Kidney (tissue), 14 donors: Measurements from ENCODE around the gene PTPN9. TPM values are rescaled to one million over a fixed set of nuclear protein-coding genes. Genes with fewer than 3 reads are reported as not detected.

Experiments used
- DNase-seq, 5 donors: peaks; one replicate each; pipeline ENCODE4 v3.0.0-alpha.2; 2013 to 2020
- FAIRE-seq: peaks from 2 replicates; lab custom pipeline; 2012; peaks lifted over from hg19 to GRCh38; lab: Jason Lieb, UNC
- H3K27ac ChIP-seq, 2 donors: one replicate each; pipeline ENCODE4 v1.7.0; 2013; ENCODE audit warnings: low read depth in 2 of 2, low read length in 2 of 2, inconsistent platforms in 1 of 2
- H3K27me3 ChIP-seq: one replicate; pipeline ENCODE4 v1.7.1; 2013; ENCODE audit warnings: low read length, inconsistent platforms; ENCODE audit not compliant: control insufficient read depth, insufficient read depth
- H3K36me3 ChIP-seq, 3 donors: one replicate each; pipeline versions ENCODE4 v1.7.0 to v1.7.1; 2013; ENCODE audit warnings: low read length in 3 of 3, control low read depth in 1 of 3, inconsistent platforms in 1 of 3; ENCODE audit not compliant: insufficient read depth in 3 of 3, control insufficient read depth in 2 of 3
- H3K4me1 ChIP-seq, 3 donors: one replicate each; pipeline versions ENCODE4 v1.7.0 to v1.7.1; 2013; ENCODE audit warnings: low read length in 3 of 3, inconsistent platforms in 1 of 3, low read depth in 1 of 3; ENCODE audit not compliant: control insufficient read depth in 2 of 3, insufficient read depth in 2 of 3
- H3K4me3 ChIP-seq, 3 donors: one replicate each; pipeline versions ENCODE4 v1.7.0 to v1.8.1; 2013; ENCODE audit warnings: low read length in 3 of 3, control low read depth in 1 of 3, inconsistent platforms in 1 of 3
- H3K9ac ChIP-seq, 3 donors: one replicate each; pipeline versions ENCODE4 v1.7.0 to v1.7.1; 2013; ENCODE audit warnings: low read length in 3 of 3, control low read depth in 1 of 3, inconsistent platforms in 1 of 3
- H3K9me3 ChIP-seq, 3 donors: one replicate each; pipeline versions ENCODE4 v1.7.0 to v1.7.1; 2013; ENCODE audit warnings: low read length in 3 of 3, control low read depth in 1 of 3, inconsistent platforms in 1 of 3; ENCODE audit not compliant: control insufficient read depth in 2 of 3, insufficient read depth in 1 of 3
- intact Hi-C: fragments of 100-400 bp; cut with DNase I; formaldehyde crosslinking; loops from one replicate; pipeline ENCODE4 v1.11.1; 2022
- polyA plus RNA-seq: library from polyadenylated mRNA; stranded (reverse); fragments of 350-450 nt; fragmentation: Illumina TruSeq; extraction: RNeasy Lipid Tissue Mini Kit (QIAGEN cat#74804); gene quantifications from one replicate; pipeline ENCODE4 v1.2.3, GENCODE V29; 2014; ENCODE audit warnings: low read depth, low replicate concordance; ENCODE audit not compliant: insufficient read depth
- total RNA-seq: library from RNA; stranded (reverse); fragmentation: NEBNext Ultra II Directional; extraction: Animal tissue kit (Norgen Biotek cat#: 25700); gene quantifications from one replicate; pipeline ENCODE4 v1.2.1, GENCODE V29; 2021
- TF ChIP-seq, protein P1 (sequence below): IDR thresholded peaks from 3 replicates; pipeline ENCODE4 v1.5.1; 2012; ENCODE audit warnings: mild to moderate bottlenecking, moderate library complexity, borderline replicate concordance; ENCODE audit not compliant: insufficient read depth; ENCODE audit errors: extremely low read depth
- donor health status: control.
- donor health status: control.
- donor health status: control.
- donor health status: control.
- donor health status: control.
- donor health status: DM: yes; HTN: yes; CAD: no.
- donor health status: Normal renal cell carcinoma (clear cell type).

PTPN9 gene
- total and polyA plus RNA-seq, 2 donors from 2014 or later = 15.3 to 52.5 TPM

DNA sequence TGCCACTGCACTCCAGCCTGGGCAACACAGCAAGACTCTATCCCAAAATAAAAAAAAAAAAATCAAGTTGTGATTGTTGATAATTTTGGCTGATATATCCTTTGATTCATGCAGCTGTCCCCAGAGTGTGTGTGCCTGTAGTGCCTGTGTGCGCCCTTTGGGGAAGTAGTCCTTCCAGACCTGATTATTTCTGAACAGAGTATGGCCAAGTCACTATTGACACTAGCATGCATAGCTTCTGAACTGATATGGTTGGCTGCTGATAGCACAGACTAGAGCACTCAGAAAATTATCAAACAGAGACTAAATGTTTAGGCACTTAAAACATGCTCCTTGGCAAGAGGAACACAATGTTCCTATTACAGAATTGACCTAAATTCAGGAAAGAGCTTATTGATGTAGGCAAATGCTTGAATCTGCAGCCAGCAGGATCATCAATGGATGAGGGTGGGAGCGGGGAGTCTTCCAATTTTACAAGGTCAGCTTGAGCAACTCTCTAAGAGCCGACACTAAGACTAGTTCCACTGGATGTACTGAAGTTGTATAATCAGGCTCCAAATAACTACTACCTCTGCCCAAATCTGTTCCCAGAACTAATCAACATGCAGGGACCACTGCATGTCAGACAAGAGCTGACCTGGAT lies 17.7 kb upstream of the PTPN9 start:
- DNase-seq (no peak), FAIRE-seq (no peak)
- TF ChIP-seq, protein P1, sequence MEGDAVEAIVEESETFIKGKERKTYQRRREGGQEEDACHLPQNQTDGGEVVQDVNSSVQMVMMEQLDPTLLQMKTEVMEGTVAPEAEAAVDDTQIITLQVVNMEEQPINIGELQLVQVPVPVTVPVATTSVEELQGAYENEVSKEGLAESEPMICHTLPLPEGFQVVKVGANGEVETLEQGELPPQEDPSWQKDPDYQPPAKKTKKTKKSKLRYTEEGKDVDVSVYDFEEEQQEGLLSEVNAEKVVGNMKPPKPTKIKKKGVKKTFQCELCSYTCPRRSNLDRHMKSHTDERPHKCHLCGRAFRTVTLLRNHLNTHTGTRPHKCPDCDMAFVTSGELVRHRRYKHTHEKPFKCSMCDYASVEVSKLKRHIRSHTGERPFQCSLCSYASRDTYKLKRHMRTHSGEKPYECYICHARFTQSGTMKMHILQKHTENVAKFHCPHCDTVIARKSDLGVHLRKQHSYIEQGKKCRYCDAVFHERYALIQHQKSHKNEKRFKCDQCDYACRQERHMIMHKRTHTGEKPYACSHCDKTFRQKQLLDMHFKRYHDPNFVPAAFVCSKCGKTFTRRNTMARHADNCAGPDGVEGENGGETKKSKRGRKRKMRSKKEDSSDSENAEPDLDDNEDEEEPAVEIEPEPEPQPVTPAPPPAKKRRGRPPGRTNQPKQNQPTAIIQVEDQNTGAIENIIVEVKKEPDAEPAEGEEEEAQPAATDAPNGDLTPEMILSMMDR = no peak
- H3K4me3 ChIP-seq = no peak overlapping the region
- H3K9ac ChIP-seq = no peak overlapping the region
- no peaks in the 10 kb centered on the region for H3K27me3 ChIP-seq
- H3K27ac ChIP-seq = no peak overlapping the region
- peaks cover 0 to 19% (median 13%) of the 10 kb centered on the region in 3 donors for H3K36me3 ChIP-seq
- H3K9me3 ChIP-seq = no peaks in the 10 kb centered on the region
- no peaks in the 10 kb centered on the region for H3K4me1 ChIP-seq
- intact Hi-C loops = no loop called here

GRCh38 chr15:75594276-75594675 lies 15.2 kb upstream of the PTPN9 start:
- Histone ChIP-seq H3K27me3 (no peaks in the 10 kb centered on the region), H3K36me3 (peaks cover 0 to 13% (median 8%) of the 10 kb centered on the region in 3 donors)
- TF ChIP-seq, protein P1 = no peak

GRCh38 chr15:75591655-75592364 lies 12.7 kb upstream of the PTPN9 start:
- Histone ChIP-seq H3K9ac (no peak overlapping the region), H3K27ac (no peak overlapping the region), H3K4me3 (no peak overlapping the region), H3K27me3 (no peaks in the 10 kb centered on the region), H3K9me3 (no peaks in the 10 kb centered on the region), H3K36me3 (peaks cover 0 to 9% (median 7%) of the 10 kb centered on the region in 3 donors), H3K4me1 (no peaks in the 10 kb centered on the region)
- TF ChIP-seq, protein P1 = no peak
- FAIRE-seq = no peak
- DNase-seq = no peak
- intact Hi-C loops = no loop called here

More at GRCh38 chr15:75594276-75594675, 15.2 kb upstream of the PTPN9 start:
- no peak for FAIRE-seq
- intact Hi-C loops = no loop called here
- Histone ChIP-seq H3K9me3 (no peaks in the 10 kb centered on the region), H3K27ac (no peak overlapping the region), H3K4me3 (no peak overlapping the region), H3K9ac (no peak overlapping the region), H3K4me1 (no peaks in the 10 kb centered on the region)
- no peak for DNase-seq
